ENCODE data around the gene MFSD11. TPM values are rescaled to one million over a fixed set of nuclear protein-coding genes. Genes with fewer than 3 reads are reported as not detected.

MFSD11 gene
- total RNA-seq, 1 experiment from 2014 or later = 16.6 TPM

DNA sequence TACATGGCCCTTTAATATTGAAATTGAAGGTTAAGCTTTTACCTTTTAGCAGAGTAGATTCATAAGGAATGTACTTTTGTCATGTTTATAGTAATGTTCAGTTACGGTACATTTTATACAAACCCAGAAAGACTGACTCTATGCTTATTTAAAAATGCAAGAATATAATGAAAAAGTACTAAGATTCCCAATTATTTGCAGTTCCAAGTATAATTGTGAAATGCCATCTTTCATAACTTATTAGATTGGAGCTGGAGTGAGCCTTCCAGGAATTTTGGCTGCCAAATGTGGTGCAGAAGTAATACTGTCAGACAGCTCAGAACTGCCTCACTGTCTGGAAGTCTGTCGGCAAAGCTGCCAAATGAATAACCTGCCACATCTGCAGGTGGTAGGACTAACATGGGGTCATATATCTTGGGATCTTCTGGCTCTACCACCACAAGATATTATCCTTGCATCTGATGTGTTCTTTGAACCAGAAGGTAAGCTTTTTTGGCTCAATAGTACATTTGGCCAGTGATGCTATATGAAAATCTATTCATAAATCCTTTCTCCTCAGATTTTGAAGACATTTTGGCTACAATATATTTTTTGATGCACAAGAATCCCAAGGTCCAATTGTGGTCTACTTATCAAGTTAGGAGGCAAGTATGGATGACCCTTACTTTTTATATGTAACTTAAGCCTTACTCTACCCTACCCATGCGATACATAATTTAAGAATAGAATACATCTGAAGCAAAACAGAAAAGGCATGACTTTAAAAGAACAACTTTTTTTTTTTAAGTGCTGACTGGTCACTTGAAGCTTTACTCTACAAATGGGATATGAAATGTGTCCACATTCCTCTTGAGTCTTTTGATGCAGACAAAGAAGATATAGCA is 4.9 kb upstream of the MFSD11 start:
- Histone ChIP-seq H3F3A (ENCODE audit: low read length, unreplicated experiment) (peaks cover 27% of the 10 kb centered on the region), H3K4me1 (ENCODE audit: insufficient read depth, low read length) (peaks cover 21% of the 10 kb centered on the region), H2AFZ (ENCODE audit: low read length) (no peak overlapping the region), H3K27me3 (ENCODE audit: low read length) (no peaks in the 10 kb centered on the region), H3K9ac (ENCODE audit: low read length) (no peak overlapping the region), H3K4me3 (ENCODE audit: low read length) (peak overlapping the region; percentile 89), H3K4me2 (ENCODE audit: low read length) (peak overlapping the region; percentile 83), H4K20me1 (ENCODE audit: low read length) (peaks cover 45% of the 10 kb centered on the region), H3K79me2 (ENCODE audit: low read length) (peaks cover 84% of the 10 kb centered on the region), H3K9me2 (replicated peaks; ENCODE audit: low read length) (no peaks in the 10 kb centered on the region), H3K9me3 (ENCODE audit: low read length) (no peaks in the 10 kb centered on the region), H3K36me3 (ENCODE audit: low read depth, low read length) (peaks cover 49% of the 10 kb centered on the region), H3K27ac (ENCODE audit: low read length) (no peak overlapping the region)
- BruUV-seq (replicated peaks) = no TSS peak
- DNase-seq (no peak), ATAC-seq (no peak)
- ChIA-PET CTCF (no interaction called here), POLR2A (ENCODE audit: unreplicated experiment) (no interaction called here)
- TF ChIP-seq EZH2phosphoT487 (IDR thresholded peaks at IDR 0.05; ENCODE audit: borderline replicate concordance, low read length) (no peak), EZH2 (IDR thresholded peaks at IDR 0.05; ENCODE audit: low read length, unreplicated experiment) (no peak)
- TF ChIP-seq, protein P1, sequence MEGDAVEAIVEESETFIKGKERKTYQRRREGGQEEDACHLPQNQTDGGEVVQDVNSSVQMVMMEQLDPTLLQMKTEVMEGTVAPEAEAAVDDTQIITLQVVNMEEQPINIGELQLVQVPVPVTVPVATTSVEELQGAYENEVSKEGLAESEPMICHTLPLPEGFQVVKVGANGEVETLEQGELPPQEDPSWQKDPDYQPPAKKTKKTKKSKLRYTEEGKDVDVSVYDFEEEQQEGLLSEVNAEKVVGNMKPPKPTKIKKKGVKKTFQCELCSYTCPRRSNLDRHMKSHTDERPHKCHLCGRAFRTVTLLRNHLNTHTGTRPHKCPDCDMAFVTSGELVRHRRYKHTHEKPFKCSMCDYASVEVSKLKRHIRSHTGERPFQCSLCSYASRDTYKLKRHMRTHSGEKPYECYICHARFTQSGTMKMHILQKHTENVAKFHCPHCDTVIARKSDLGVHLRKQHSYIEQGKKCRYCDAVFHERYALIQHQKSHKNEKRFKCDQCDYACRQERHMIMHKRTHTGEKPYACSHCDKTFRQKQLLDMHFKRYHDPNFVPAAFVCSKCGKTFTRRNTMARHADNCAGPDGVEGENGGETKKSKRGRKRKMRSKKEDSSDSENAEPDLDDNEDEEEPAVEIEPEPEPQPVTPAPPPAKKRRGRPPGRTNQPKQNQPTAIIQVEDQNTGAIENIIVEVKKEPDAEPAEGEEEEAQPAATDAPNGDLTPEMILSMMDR (conservative IDR thresholded peaks at IDR 0.05; ENCODE audit: low read depth, low read length) = no peak
- intact Hi-C loops (cut with micrococcal nuclease) = loop anchor here (10.0 kb wide), 1 partner anchor 552 kb away; no protein-coding TSS in a partner anchor

DNA sequence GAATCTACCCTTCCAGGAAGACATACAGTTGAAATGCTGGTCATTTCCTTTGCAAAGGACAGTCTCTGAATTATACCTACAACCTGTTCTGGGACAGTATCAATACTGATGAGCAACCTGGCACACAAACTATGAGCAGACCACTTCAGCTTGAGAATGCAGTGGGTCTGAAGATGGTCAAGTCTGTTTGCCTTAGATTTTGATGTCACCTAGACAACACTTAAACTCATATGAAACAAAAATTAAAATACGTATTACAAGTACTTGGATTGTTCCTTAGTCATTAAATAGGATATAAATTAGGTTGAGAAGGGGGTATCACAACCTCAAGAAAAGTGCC is 4.3 kb upstream of the MFSD11 start:
- H3K9me3 ChIP-seq (ENCODE audit: low read length) = no peaks in the 10 kb centered on the region
- DNase-seq (no peak), ATAC-seq (no peak)
- peak overlapping the region; percentile 83 for H3K4me2 ChIP-seq (ENCODE audit: low read length)
- H3K4me1 ChIP-seq (ENCODE audit: insufficient read depth, low read length) = peaks cover 19% of the 10 kb centered on the region
- H4K20me1 ChIP-seq (ENCODE audit: low read length) = peaks cover 45% of the 10 kb centered on the region
- H3K9ac ChIP-seq (ENCODE audit: low read length) = no peak overlapping the region
- intact Hi-C loops (cut with micrococcal nuclease) = loop anchor here (10.0 kb wide), 1 partner anchor 551 kb away; no protein-coding TSS in a partner anchor
- no peaks in the 10 kb centered on the region for H3K27me3 ChIP-seq (ENCODE audit: low read length)
- BruUV-seq (replicated peaks) = no TSS peak
- no peaks in the 10 kb centered on the region for H3K9me2 ChIP-seq (replicated peaks; ENCODE audit: low read length)
- H3K27ac ChIP-seq (ENCODE audit: low read length) = no peak overlapping the region
- TF ChIP-seq EZH2phosphoT487 (IDR thresholded peaks at IDR 0.05; ENCODE audit: borderline replicate concordance, low read length) (no peak), EZH2 (IDR thresholded peaks at IDR 0.05; ENCODE audit: low read length, unreplicated experiment) (no peak)
- TF ChIP-seq, protein P1 (conservative IDR thresholded peaks at IDR 0.05; ENCODE audit: low read depth, low read length) = no peak
- peaks cover 27% of the 10 kb centered on the region for H3F3A ChIP-seq (ENCODE audit: low read length, unreplicated experiment)
- H3K36me3 ChIP-seq (ENCODE audit: low read depth, low read length) = peaks cover 49% of the 10 kb centered on the region
- CTCF ChIA-PET = no interaction called here
- peak overlapping the region; percentile 89 for H3K4me3 ChIP-seq (ENCODE audit: low read length)
- H2AFZ ChIP-seq (ENCODE audit: low read length) = no peak overlapping the region
- POLR2A ChIA-PET (ENCODE audit: unreplicated experiment) = no interaction called here
- H3K79me2 ChIP-seq (ENCODE audit: low read length) = peaks cover 84% of the 10 kb centered on the region
